H1 (cell line): Measurements from ENCODE around the gene ZNRF2.

Experiments used
- ATF3 ChIP-seq: IDR thresholded peaks from 2 replicates; pipeline ENCODE4 v1.6.1; 2011; ENCODE audit warnings: low read depth, mild to moderate bottlenecking, low read length; ENCODE audit not compliant: insufficient read depth
- BACH1 ChIP-seq: IDR thresholded peaks from 2 replicates; pipeline ENCODE4 v1.6.1; 2012; ENCODE audit warnings: low read length, improper control_type of control experiment
- BCL11A ChIP-seq, 2 experiments: IDR thresholded peaks; one replicate each; pipeline ENCODE4 v1.6.1; 2011; ENCODE audit warnings: low read depth in 2 of 2, low read length in 2 of 2, mild to moderate bottlenecking in 2 of 2
- CHD2 ChIP-seq: IDR thresholded peaks from 2 replicates; pipeline ENCODE4 v1.6.1; 2012; ENCODE audit warnings: low read length, improper control_type of control experiment
- CTCF ChIP-seq, 3 experiments: IDR thresholded peaks; 1 replicate in 2 of 3; 2 replicates in 1 of 3; pipeline versions ENCODE4 v1.5.1 to v1.6.1; 2011; ENCODE audit warnings: low read length in 3 of 3, mild to moderate bottlenecking in 3 of 3, inconsistent platforms in 2 of 3, low read depth in 1 of 3, moderate library complexity in 1 of 3; ENCODE audit not compliant: insufficient read depth in 1 of 3; ENCODE audit errors: control extremely low read depth in 1 of 3
- EP300 ChIP-seq, 2 experiments: IDR thresholded peaks; 1 replicate in 1 of 2; 2 replicates in 1 of 2; pipeline ENCODE4 v1.6.1; 2011 to 2012; ENCODE audit warnings: low read depth in 2 of 2, low read length in 2 of 2, mild to moderate bottlenecking in 2 of 2, borderline replicate concordance in 1 of 2, inconsistent platforms in 1 of 2, moderate library complexity in 1 of 2
- EZH2 ChIP-seq: fragments of 200-600 bp; sonication (generic); IDR thresholded peaks from 2 replicates; pipeline ENCODE4 v1.7.1; 2012; ENCODE audit warnings: low read depth, mild to moderate bottlenecking, moderate library complexity, low read length, inconsistent platforms; ENCODE audit not compliant: severe bottlenecking
- MAX ChIP-seq: IDR thresholded peaks from 2 replicates; pipeline ENCODE4 v1.6.1; 2012; ENCODE audit warnings: inconsistent platforms
- POLR2A ChIP-seq, 2 experiments: IDR thresholded peaks; 1 replicate in 1 of 2; 2 replicates in 1 of 2; pipeline ENCODE4 v1.6.1; 2011; ENCODE audit warnings: low read depth in 2 of 2, low read length in 2 of 2, mild to moderate bottlenecking in 2 of 2; ENCODE audit errors: control extremely low read depth in 1 of 2
- POLR2AphosphoS5 ChIP-seq: IDR thresholded peaks from 2 replicates; pipeline ENCODE4 v1.6.1; 2011; ENCODE audit warnings: low read depth, low read length
- POU5F1 ChIP-seq: IDR thresholded peaks from 2 replicates; pipeline ENCODE4 v1.6.1; 2011; ENCODE audit warnings: low read depth, mild to moderate bottlenecking, low read length, moderate library complexity
- RAD21 ChIP-seq, 2 experiments: IDR thresholded peaks in 1 of 2; conservative IDR thresholded peaks in 1 of 2; 2 replicates each; pipeline ENCODE4 v1.6.1; 2011; ENCODE audit warnings: low read depth in 2 of 2, low read length in 2 of 2, improper control_type of control experiment in 1 of 2, inconsistent platforms in 1 of 2, mild to moderate bottlenecking in 1 of 2, moderate library complexity in 1 of 2
- SIN3A ChIP-seq, 2 experiments: IDR thresholded peaks in 1 of 2; conservative IDR thresholded peaks in 1 of 2; 2 replicates each; pipeline ENCODE4 v1.6.1; 2011 to 2012; ENCODE audit warnings: low read length in 2 of 2, improper control_type of control experiment in 1 of 2, low read depth in 1 of 2, mild to moderate bottlenecking in 1 of 2
- ZNF274 ChIP-seq: IDR thresholded peaks from 2 replicates; pipeline ENCODE4 v1.7.0; 2012; ENCODE audit warnings: low read length, borderline replicate concordance; ENCODE audit errors: extremely low read depth

- no peak for TF ChIP-seq ATF3
- TF ChIP-seq EZH2 = no peak
- TF ChIP-seq CTCF (IDR thresholded peaks at IDR 0.05; ENCODE audit: control extremely low read depth in 1 of 3, insufficient read depth in 1 of 3, low read depth in 1 of 3, low read length in 3 of 3) = no peak
- TF ChIP-seq BACH1 = no peak
- no peak for TF ChIP-seq RAD21 (IDR thresholded peaks at IDR 0.05 in 1 of 2, conservative IDR thresholded peaks at IDR 0.05 in 1 of 2; ENCODE audit: low read depth in 2 of 2, low read length in 2 of 2)
- no peak for TF ChIP-seq ZNF274
- TF ChIP-seq EP300 (IDR thresholded peaks at IDR 0.05; ENCODE audit: borderline replicate concordance in 1 of 2, low read depth in 2 of 2, low read length in 2 of 2) = no peak
- no peak for TF ChIP-seq POU5F1
- TF ChIP-seq POLR2A (IDR thresholded peaks at IDR 0.05; ENCODE audit: control extremely low read depth in 1 of 2, low read depth in 2 of 2, low read length in 2 of 2) = no peak
- TF ChIP-seq MAX = no peak
- no peak for TF ChIP-seq POLR2AphosphoS5
- TF ChIP-seq BCL11A (IDR thresholded peaks at IDR 0.05; ENCODE audit: low read depth in 2 of 2, low read length in 2 of 2) = no peak
- no peak for TF ChIP-seq SIN3A (conservative IDR thresholded peaks at IDR 0.05 in 1 of 2, IDR thresholded peaks at IDR 0.05 in 1 of 2; ENCODE audit: low read depth in 1 of 2, low read length in 2 of 2)
- TF ChIP-seq CHD2 = no peak
These were observed 2.6 kb upstream of the ZNRF2 start for GRCh38 chr7:30281791-30282190.
